SU-DHL-6 (cell line): ENCODE measurements around the gene KRTCAP2.

Source experiments
- EZH2phosphoT487 ChIP-seq: fragments of 200-600 bp; sonication (generic), shearing (Covaris generic); conservative IDR thresholded peaks from 2 replicates; pipeline ENCODE4 v1.6.1; 2018; ENCODE audit warnings: mild to moderate bottlenecking, antibody characterized with exemption, low read length, moderate library complexity, mixed read lengths
- TF ChIP-seq, protein P1 (sequence below): fragments of 200-600 bp; sonication (generic); IDR thresholded peaks from one replicate; pipeline ENCODE4 v1.5.1; 2017; ENCODE audit warnings: antibody characterized with exemption, mild to moderate bottlenecking, low read length, moderate library complexity; ENCODE audit not compliant: insufficient read depth, poor library complexity, severe bottlenecking

DNA sequence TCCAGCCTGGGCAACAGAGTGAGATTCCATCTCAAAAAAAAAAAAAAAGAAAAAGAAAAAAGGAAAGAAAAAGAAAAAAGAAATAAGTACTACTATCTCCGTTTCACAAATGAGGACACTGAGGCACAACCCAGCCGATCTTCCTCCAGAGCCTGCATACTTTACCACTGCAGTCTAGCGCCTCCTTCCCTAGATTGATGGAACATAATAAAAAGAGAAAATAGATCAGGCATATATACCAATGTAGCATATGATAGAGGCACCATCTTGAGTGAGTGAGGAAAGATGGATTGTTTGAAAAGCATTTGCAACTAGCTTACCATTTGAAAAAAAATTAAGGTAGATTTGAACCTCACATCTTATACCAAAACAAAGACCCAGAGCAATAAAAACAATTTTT lies 27.6 kb downstream of the KRTCAP2 start:
- TF ChIP-seq, protein P1, sequence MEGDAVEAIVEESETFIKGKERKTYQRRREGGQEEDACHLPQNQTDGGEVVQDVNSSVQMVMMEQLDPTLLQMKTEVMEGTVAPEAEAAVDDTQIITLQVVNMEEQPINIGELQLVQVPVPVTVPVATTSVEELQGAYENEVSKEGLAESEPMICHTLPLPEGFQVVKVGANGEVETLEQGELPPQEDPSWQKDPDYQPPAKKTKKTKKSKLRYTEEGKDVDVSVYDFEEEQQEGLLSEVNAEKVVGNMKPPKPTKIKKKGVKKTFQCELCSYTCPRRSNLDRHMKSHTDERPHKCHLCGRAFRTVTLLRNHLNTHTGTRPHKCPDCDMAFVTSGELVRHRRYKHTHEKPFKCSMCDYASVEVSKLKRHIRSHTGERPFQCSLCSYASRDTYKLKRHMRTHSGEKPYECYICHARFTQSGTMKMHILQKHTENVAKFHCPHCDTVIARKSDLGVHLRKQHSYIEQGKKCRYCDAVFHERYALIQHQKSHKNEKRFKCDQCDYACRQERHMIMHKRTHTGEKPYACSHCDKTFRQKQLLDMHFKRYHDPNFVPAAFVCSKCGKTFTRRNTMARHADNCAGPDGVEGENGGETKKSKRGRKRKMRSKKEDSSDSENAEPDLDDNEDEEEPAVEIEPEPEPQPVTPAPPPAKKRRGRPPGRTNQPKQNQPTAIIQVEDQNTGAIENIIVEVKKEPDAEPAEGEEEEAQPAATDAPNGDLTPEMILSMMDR: no peak
- no peak for TF ChIP-seq EZH2phosphoT487
